ENCODE results near the gene FGGY.

- no peak for TF ChIP-seq SUZ12 (IDR thresholded peaks at IDR 0.05; ENCODE audit: extremely low read depth, insufficient read depth, insufficient read length)
- no peak for TF ChIP-seq ZNF274 (IDR thresholded peaks at IDR 0.05; ENCODE audit: low read depth, low read length)
Measured at GRCh38 chr1:59322394-59322793, 25.5 kb downstream of the FGGY start.

Measured in NT2/D1 (cell line).